ENCODE results near the gene HDAC5.
A peak's percentile ranks its signal among the peaks of the same experiment; 100 is the strongest.

The HDAC5 gene

GRCh38 chr17:44066204-44066930, 57.1 kb downstream of the HDAC5 start, which contains the start of gene LSM12 (continued):
- TF ChIP-seq HOXC10 (CRISPR knock-in tag; IDR thresholded peaks at IDR 0.05) (no peak), ZNF23 (tag by site-specific recombination; IDR thresholded peaks at IDR 0.05; ENCODE audit: borderline replicate concordance) (no peak), ZNF423 (tag by site-specific recombination; IDR thresholded peaks at IDR 0.05) (no peak), SP3 (tag by site-specific recombination; IDR thresholded peaks at IDR 0.05) (peak; percentile 43; the same call in 1 of the 2 replicates), WT1 (tag by site-specific recombination; IDR thresholded peaks at IDR 0.05) (no peak), REST (tag by site-specific recombination; IDR thresholded peaks at IDR 0.05) (no peak), ZNF610 (tag by site-specific recombination; IDR thresholded peaks at IDR 0.05; ENCODE audit: borderline replicate concordance) (peak; percentile 70), ZNF138 (tag by site-specific recombination; IDR thresholded peaks at IDR 0.05; ENCODE audit: borderline replicate concordance) (no peak), ZBTB1 (tag by site-specific recombination; IDR thresholded peaks at IDR 0.05) (no peak), BCL6B (tag by site-specific recombination; IDR thresholded peaks at IDR 0.05) (no peak), ZNF558 (tag by site-specific recombination; IDR thresholded peaks at IDR 0.05) (no peak; the same call in 1 of the 2 replicates), ZFP3 (tag by site-specific recombination; IDR thresholded peaks at IDR 0.05; ENCODE audit: low read depth) (no peak), SALL2 (tag by site-specific recombination; IDR thresholded peaks at IDR 0.05; ENCODE audit: borderline replicate concordance) (no peak), ZNF510 (tag by site-specific recombination; IDR thresholded peaks at IDR 0.05; ENCODE audit: insufficient replicate concordance) (no peak), ZNF792 (tag by site-specific recombination; IDR thresholded peaks at IDR 0.05) (no peak), ZBTB8A (tag by site-specific recombination; IDR thresholded peaks at IDR 0.05) (peak; percentile 40), ZNF157 (tag by site-specific recombination; IDR thresholded peaks at IDR 0.05) (no peak), ZFP69B (tag by site-specific recombination; IDR thresholded peaks at IDR 0.05) (no peak), MZF1 (tag by site-specific recombination; IDR thresholded peaks at IDR 0.05; ENCODE audit: borderline replicate concordance) (peak; percentile 51; the same call in 1 of the 2 replicates), ZNF830 (tag by site-specific recombination; IDR thresholded peaks at IDR 0.05; ENCODE audit: low read depth) (no peak), ZNF132 (tag by site-specific recombination; IDR thresholded peaks at IDR 0.05; ENCODE audit: borderline replicate concordance) (no peak), ZNF239 (tag by site-specific recombination; IDR thresholded peaks at IDR 0.05) (no peak), SP2 (tag by site-specific recombination; IDR thresholded peaks at IDR 0.05) (peak; percentile 44)
- TF ChIP-seq, protein P1, sequence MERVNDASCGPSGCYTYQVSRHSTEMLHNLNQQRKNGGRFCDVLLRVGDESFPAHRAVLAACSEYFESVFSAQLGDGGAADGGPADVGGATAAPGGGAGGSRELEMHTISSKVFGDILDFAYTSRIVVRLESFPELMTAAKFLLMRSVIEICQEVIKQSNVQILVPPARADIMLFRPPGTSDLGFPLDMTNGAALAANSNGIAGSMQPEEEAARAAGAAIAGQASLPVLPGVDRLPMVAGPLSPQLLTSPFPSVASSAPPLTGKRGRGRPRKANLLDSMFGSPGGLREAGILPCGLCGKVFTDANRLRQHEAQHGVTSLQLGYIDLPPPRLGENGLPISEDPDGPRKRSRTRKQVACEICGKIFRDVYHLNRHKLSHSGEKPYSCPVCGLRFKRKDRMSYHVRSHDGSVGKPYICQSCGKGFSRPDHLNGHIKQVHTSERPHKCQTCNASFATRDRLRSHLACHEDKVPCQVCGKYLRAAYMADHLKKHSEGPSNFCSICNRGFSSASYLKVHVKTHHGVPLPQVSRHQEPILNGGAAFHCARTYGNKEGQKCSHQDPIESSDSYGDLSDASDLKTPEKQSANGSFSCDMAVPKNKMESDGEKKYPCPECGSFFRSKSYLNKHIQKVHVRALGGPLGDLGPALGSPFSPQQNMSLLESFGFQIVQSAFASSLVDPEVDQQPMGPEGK (tag by site-specific recombination; IDR thresholded peaks at IDR 0.05), result peak; percentile 89
- TF ChIP-seq, protein P2, sequence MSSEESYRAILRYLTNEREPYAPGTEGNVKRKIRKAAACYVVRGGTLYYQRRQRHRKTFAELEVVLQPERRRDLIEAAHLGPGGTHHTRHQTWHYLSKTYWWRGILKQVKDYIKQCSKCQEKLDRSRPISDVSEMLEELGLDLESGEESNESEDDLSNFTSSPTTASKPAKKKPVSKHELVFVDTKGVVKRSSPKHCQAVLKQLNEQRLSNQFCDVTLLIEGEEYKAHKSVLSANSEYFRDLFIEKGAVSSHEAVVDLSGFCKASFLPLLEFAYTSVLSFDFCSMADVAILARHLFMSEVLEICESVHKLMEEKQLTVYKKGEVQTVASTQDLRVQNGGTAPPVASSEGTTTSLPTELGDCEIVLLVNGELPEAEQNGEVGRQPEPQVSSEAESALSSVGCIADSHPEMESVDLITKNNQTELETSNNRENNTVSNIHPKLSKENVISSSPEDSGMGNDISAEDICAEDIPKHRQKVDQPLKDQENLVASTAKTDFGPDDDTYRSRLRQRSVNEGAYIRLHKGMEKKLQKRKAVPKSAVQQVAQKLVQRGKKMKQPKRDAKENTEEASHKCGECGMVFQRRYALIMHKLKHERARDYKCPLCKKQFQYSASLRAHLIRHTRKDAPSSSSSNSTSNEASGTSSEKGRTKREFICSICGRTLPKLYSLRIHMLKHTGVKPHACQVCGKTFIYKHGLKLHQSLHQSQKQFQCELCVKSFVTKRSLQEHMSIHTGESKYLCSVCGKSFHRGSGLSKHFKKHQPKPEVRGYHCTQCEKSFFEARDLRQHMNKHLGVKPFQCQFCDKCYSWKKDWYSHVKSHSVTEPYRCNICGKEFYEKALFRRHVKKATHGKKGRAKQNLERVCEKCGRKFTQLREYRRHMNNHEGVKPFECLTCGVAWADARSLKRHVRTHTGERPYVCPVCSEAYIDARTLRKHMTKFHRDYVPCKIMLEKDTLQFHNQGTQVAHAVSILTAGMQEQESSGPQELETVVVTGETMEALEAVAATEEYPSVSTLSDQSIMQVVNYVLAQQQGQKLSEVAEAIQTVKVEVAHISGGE (tag by site-specific recombination; conservative IDR thresholded peaks at IDR 0.05; ENCODE audit: low read depth), result peak; percentile 52; the same call in 1 of the 2 replicates
